H1 (cell line): Measurements from ENCODE around the gene CHDH.

ENCODE experiments used
- HDAC6 ChIP-seq: IDR thresholded peaks from one replicate; pipeline ENCODE4 v1.7.1; 2012; ENCODE audit warnings: low read depth, mild to moderate bottlenecking, inconsistent platforms, low read length, moderate library complexity
- TCF12 ChIP-seq: IDR thresholded peaks from 2 replicates; pipeline ENCODE4 v1.6.1; 2011; ENCODE audit warnings: low read depth, mild to moderate bottlenecking, low read length
- TF ChIP-seq, protein P1 (sequence below), 3 experiments: IDR thresholded peaks; 1 replicate in 2 of 3; 2 replicates in 1 of 3; pipeline versions ENCODE4 v1.5.1 to v1.6.1; 2011; ENCODE audit warnings: low read length in 3 of 3, mild to moderate bottlenecking in 3 of 3, inconsistent platforms in 2 of 3, low read depth in 1 of 3, moderate library complexity in 1 of 3; ENCODE audit not compliant: insufficient read depth in 1 of 3; ENCODE audit errors: control extremely low read depth in 1 of 3
- TF ChIP-seq, protein P2 (sequence below): IDR thresholded peaks from 2 replicates; pipeline ENCODE4 v1.6.1; 2012; ENCODE audit warnings: inconsistent platforms

DNA sequence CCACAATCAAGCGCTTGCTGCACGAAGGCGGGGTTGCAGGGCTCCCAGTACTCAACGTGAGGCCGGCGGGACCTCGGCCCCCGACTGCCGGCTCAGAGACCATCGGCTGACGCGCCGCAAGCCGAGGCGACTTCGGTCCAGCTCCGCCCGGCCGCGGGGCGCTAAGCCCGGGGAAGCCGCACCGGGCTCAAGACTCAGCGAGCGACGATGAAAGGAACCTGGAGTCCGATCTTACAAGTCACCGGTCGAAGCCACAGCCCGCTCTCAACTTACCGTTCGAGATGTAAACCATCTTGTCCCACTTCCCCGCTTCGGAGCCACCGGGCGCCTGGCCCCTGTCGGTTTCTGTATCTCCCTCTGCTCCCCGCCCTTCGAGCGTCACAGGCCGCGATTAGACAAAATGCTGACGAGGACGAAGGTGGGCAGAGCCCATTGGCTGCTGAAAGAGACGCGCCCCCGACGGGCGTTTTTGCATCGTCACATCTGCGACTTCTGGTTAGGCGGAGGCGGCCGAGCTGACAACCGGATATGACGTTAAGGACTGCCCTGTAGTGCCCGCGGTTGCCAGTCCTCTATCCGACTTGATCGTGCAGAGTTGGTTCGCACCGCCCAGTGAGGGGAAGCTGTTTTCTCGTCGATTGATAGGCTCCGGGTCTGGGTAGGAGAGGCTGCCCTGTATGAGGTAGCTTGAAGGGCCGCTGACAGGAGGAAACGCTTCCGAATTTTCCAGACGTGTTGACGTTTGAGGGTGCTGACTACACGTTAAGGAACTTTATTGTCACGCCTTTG lies 45.5 kb upstream of the CHDH start, which contains the start of gene SELENOK:
- TF ChIP-seq, protein P1, sequence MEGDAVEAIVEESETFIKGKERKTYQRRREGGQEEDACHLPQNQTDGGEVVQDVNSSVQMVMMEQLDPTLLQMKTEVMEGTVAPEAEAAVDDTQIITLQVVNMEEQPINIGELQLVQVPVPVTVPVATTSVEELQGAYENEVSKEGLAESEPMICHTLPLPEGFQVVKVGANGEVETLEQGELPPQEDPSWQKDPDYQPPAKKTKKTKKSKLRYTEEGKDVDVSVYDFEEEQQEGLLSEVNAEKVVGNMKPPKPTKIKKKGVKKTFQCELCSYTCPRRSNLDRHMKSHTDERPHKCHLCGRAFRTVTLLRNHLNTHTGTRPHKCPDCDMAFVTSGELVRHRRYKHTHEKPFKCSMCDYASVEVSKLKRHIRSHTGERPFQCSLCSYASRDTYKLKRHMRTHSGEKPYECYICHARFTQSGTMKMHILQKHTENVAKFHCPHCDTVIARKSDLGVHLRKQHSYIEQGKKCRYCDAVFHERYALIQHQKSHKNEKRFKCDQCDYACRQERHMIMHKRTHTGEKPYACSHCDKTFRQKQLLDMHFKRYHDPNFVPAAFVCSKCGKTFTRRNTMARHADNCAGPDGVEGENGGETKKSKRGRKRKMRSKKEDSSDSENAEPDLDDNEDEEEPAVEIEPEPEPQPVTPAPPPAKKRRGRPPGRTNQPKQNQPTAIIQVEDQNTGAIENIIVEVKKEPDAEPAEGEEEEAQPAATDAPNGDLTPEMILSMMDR (IDR thresholded peaks at IDR 0.05; ENCODE audit: control extremely low read depth in 1 of 3, insufficient read depth in 1 of 3, low read depth in 1 of 3, low read length in 3 of 3) = no peak
- TF ChIP-seq HDAC6 (no peak), TCF12 (no peak)
- TF ChIP-seq, protein P2, sequence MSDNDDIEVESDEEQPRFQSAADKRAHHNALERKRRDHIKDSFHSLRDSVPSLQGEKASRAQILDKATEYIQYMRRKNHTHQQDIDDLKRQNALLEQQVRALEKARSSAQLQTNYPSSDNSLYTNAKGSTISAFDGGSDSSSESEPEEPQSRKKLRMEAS = peak; percentile 34
